ENCODE data around the gene GPR68.
"Not testable (repeated sequence)": the region's sequence is repeated elsewhere in the genome, so short reads cannot be mapped to it uniquely, and the experiment has no call there.

Gene GPR68

GRCh38 chr14:91228112-91229004 lies 16.1 kb downstream of the GPR68 start:
- DNase-seq, result no peak

- no peak for DNase-seq
Observed at GRCh38 chr14:91227183-91227628, 17.3 kb downstream of the GPR68 start.

- not testable (repeated sequence) for DNase-seq
Observed at GRCh38 chr14:91226360-91226759, 18.1 kb downstream of the GPR68 start.

GRCh38 chr14:91225025-91225424 lies 19.5 kb downstream of the GPR68 start:
- DNase-seq, result no peak

- peak; percentile 11 for DNase-seq
Observed at GRCh38 chr14:91223028-91223783, 21.3 kb downstream of the GPR68 start.

- DNase-seq, result no peak
Observed at GRCh38 chr14:91221270-91221669, 23.2 kb downstream of the GPR68 start.

GRCh38 chr14:91220581-91221000 lies 23.9 kb downstream of the GPR68 start:
- no peak for DNase-seq

- DNase-seq, result no peak
Observed at GRCh38 chr14:91219517-91220389, 24.8 kb downstream of the GPR68 start.

- no peak for DNase-seq
Observed at GRCh38 chr14:91218014-91218413, 26.5 kb downstream of the GPR68 start.

GRCh38 chr14:91216731-91217226 lies 27.7 kb downstream of the GPR68 start:
- DNase-seq, result no peak

- no peak for DNase-seq
Observed at GRCh38 chr14:91215381-91215780, 29.1 kb downstream of the GPR68 start.

GRCh38 chr14:91214306-91214705 lies 30.2 kb downstream of the GPR68 start:
- DNase-seq, result no peak

- no peak for DNase-seq
Observed at GRCh38 chr14:91211017-91211416, 33.5 kb downstream of the GPR68 start.

GRCh38 chr14:91207008-91207407 lies 37.5 kb downstream of the GPR68 start:
- no peak for DNase-seq

- DNase-seq, result no peak
Observed at GRCh38 chr14:91205459-91205858, 39.0 kb downstream of the GPR68 start.

GRCh38 chr14:91204657-91205056 lies 39.8 kb downstream of the GPR68 start:
- no peak for DNase-seq

GRCh38 chr14:91202234-91202974 lies 42.1 kb downstream of the GPR68 start:
- DNase-seq, result no peak

- DNase-seq, result not testable (repeated sequence)
Observed at GRCh38 chr14:91200802-91201201, 43.7 kb downstream of the GPR68 start.

GRCh38 chr14:91197631-91198030 lies 46.9 kb downstream of the GPR68 start:
- no peak for DNase-seq

GRCh38 chr14:91195881-91196280 lies 48.6 kb downstream of the GPR68 start:
- no peak for DNase-seq

- DNase-seq, result no peak
Observed at GRCh38 chr14:91193069-91193468, 51.4 kb downstream of the GPR68 start.

GRCh38 chr14:91190853-91191252 lies 53.7 kb downstream of the GPR68 start:
- no peak for DNase-seq

Measured in NCI-H1092 (cell line).